PFSK-1 (cell line): ENCODE data around the gene RPS6KA2.

Experiments
- POLR2AphosphoS5 ChIP-seq: IDR thresholded peaks from 2 replicates; pipeline ENCODE4 v1.6.1; 2012; ENCODE audit warnings: low read depth, mild to moderate bottlenecking, control low read depth, low read length, moderate library complexity
- SIN3A ChIP-seq: IDR thresholded peaks from 2 replicates; pipeline ENCODE4 v1.6.1; 2012; ENCODE audit warnings: mild to moderate bottlenecking, low read length, moderate library complexity, borderline replicate concordance; ENCODE audit not compliant: insufficient read depth
- TAF1 ChIP-seq: IDR thresholded peaks from 2 replicates; pipeline ENCODE4 v1.6.1; 2012; ENCODE audit warnings: low read length, control low read depth, borderline replicate concordance; ENCODE audit not compliant: insufficient read depth
- TF ChIP-seq, protein P1 (sequence below), 2 experiments: IDR thresholded peaks; 2 replicates each; pipeline versions ENCODE4 v1.6.1 to v1.8.0; 2011 to 2012; ENCODE audit warnings: low read depth in 2 of 2, low read length in 2 of 2, control low read depth in 1 of 2, inconsistent platforms in 1 of 2, mild to moderate bottlenecking in 1 of 2, moderate library complexity in 1 of 2; ENCODE audit not compliant: insufficient read depth in 1 of 2

DNA sequence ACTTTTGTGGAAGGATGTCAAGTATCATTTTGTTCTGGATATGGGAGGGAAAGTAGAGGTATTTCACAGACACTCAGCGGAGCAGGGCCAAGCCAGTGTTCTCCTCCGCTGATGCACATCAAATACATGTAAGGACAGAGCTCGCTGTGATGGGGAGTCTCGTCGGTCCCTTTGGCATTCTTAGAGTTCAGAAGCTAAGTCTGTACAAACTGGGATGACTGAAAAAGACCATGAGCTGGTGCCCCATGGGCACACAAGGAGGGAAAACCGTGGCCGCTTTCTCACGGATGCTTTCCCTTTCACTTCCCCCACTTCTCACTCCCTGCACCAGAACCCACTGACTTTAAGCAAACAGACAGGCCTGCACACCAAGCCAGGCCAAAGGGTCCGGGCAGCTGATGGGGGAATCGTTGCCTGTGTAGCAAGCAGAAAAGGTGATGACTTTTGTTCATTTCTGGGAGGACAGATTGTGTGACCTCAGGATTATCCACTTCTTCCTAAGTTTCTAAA, 216.6 kb downstream of the RPS6KA2 start:
- TF ChIP-seq POLR2AphosphoS5 (no peak), TAF1 (no peak), SIN3A (no peak)
- TF ChIP-seq, protein P1, sequence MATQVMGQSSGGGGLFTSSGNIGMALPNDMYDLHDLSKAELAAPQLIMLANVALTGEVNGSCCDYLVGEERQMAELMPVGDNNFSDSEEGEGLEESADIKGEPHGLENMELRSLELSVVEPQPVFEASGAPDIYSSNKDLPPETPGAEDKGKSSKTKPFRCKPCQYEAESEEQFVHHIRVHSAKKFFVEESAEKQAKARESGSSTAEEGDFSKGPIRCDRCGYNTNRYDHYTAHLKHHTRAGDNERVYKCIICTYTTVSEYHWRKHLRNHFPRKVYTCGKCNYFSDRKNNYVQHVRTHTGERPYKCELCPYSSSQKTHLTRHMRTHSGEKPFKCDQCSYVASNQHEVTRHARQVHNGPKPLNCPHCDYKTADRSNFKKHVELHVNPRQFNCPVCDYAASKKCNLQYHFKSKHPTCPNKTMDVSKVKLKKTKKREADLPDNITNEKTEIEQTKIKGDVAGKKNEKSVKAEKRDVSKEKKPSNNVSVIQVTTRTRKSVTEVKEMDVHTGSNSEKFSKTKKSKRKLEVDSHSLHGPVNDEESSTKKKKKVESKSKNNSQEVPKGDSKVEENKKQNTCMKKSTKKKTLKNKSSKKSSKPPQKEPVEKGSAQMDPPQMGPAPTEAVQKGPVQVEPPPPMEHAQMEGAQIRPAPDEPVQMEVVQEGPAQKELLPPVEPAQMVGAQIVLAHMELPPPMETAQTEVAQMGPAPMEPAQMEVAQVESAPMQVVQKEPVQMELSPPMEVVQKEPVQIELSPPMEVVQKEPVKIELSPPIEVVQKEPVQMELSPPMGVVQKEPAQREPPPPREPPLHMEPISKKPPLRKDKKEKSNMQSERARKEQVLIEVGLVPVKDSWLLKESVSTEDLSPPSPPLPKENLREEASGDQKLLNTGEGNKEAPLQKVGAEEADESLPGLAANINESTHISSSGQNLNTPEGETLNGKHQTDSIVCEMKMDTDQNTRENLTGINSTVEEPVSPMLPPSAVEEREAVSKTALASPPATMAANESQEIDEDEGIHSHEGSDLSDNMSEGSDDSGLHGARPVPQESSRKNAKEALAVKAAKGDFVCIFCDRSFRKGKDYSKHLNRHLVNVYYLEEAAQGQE (IDR thresholded peaks at IDR 0.05; ENCODE audit: insufficient read depth in 1 of 2, low read depth in 2 of 2, low read length in 2 of 2): no peak
